SK-N-SH (cell line): ENCODE measurements around the gene PTCSC3.

ENCODE experiments used
- CTCF ChIP-seq: fragments of 200-600 bp; sonication (generic); IDR thresholded peaks from 2 replicates; pipeline ENCODE4 v1.6.1; 2017; ENCODE audit warnings: antibody characterized with exemption, mild to moderate bottlenecking, moderate library complexity
- EP300 ChIP-seq, 2 experiments: IDR thresholded peaks; 2 replicates each; pipeline versions ENCODE4 v1.4.0 to v1.6.1; 2012; ENCODE audit warnings: borderline replicate concordance in 1 of 2, low read depth in 1 of 2, low read length in 1 of 2
- NRF1 ChIP-seq: IDR thresholded peaks from 2 replicates; pipeline ENCODE4 v1.6.1; 2012; ENCODE audit warnings: low read depth, mild to moderate bottlenecking, low read length
- POLR2AphosphoS5 ChIP-seq: IDR thresholded peaks from 2 replicates; pipeline ENCODE4 v1.6.1; 2012; ENCODE audit warnings: low read depth, low read length
- REST ChIP-seq: IDR thresholded peaks from 2 replicates; pipeline ENCODE4 v1.6.1; 2012; ENCODE audit warnings: mild to moderate bottlenecking, low read depth, low read length, moderate library complexity
- RFX5 ChIP-seq: IDR thresholded peaks from 2 replicates; pipeline ENCODE4 v1.6.1; 2012; ENCODE audit warnings: mild to moderate bottlenecking, improper control_type of control experiment, low read length
- SMC3 ChIP-seq: IDR thresholded peaks from 2 replicates; pipeline ENCODE4 v1.6.1; 2012; ENCODE audit warnings: low read depth, low read length, improper control_type of control experiment
- TCF12 ChIP-seq: IDR thresholded peaks from 2 replicates; pipeline ENCODE4 v1.4.0; 2012
- ZBTB33 ChIP-seq: IDR thresholded peaks from 2 replicates; pipeline ENCODE4 v1.4.0; 2012; ENCODE audit warnings: low read depth, borderline replicate concordance

- TF ChIP-seq SMC3 (no peak), CTCF (no peak), POLR2AphosphoS5 (no peak), EP300 (IDR thresholded peaks at IDR 0.05; ENCODE audit: borderline replicate concordance in 1 of 2, low read depth in 1 of 2, low read length in 1 of 2) (no peak), REST (no peak), NRF1 (no peak), TCF12 (no peak), RFX5 (no peak), ZBTB33 (no peak)
These were observed 32.3 kb upstream of the PTCSC3 start for GRCh38 chr14:36208690-36209278.
